Large intestine (tissue), 12 donors: Measurements from ENCODE around the gene DHFR. TPM values are rescaled to one million over a fixed set of nuclear protein-coding genes. Genes with fewer than 3 reads are reported as not detected.
A peak's percentile ranks its signal among the peaks of the same experiment; 100 is the strongest.

Experiments used
- DNase-seq, 2 donors: peaks; one replicate each; pipeline versions ENCODE4 v3.0.0 to v3.0.0-alpha.2; 2013
- H3K27ac ChIP-seq: one replicate; pipeline ENCODE4 v1.5.1; 2013; ENCODE audit warnings: low read length
- H3K27me3 ChIP-seq: 2 replicates; pipeline ENCODE4 v1.6.1; 2013; ENCODE audit warnings: low read length; ENCODE audit not compliant: control insufficient read depth, insufficient read depth
- H3K36me3 ChIP-seq: 2 replicates; pipeline ENCODE4 v1.6.1; 2013; ENCODE audit warnings: low read length; ENCODE audit not compliant: control insufficient read depth, insufficient read depth
- H3K4me1 ChIP-seq: one replicate; pipeline ENCODE4 v1.6.1; 2013; ENCODE audit warnings: low read length; ENCODE audit not compliant: control insufficient read depth, insufficient read depth
- H3K4me3 ChIP-seq: one replicate; pipeline ENCODE4 v1.5.1; 2013; ENCODE audit warnings: low read length
- H3K9me3 ChIP-seq: one replicate; pipeline ENCODE4 v1.6.1; 2013; ENCODE audit warnings: mild to moderate bottlenecking, low read depth, low read length, moderate library complexity; ENCODE audit not compliant: control insufficient read depth
- WGBS: methylation state at CpG from one replicate; pipeline ENCODE4 v1.1.5; 2013; ENCODE audit warnings: low lambda C conversion rate; ENCODE audit not compliant: insufficient coverage; 5-methylcytosine and 5-hydroxymethylcytosine counted together
- long read RNA-seq, 11 donors: transcript quantifications; one replicate each; lab custom pipeline, GENCODE V29; 2026
- polyA plus RNA-seq: library from polyadenylated mRNA; unstranded; fragments of 120-200 nt; gene quantifications from one replicate; pipeline ENCODE4 v1.2.1, GENCODE V29; 2013

Gene DHFR
- 50.7 TPM for polyA plus RNA-seq
- long read RNA-seq, donor 1, transcript DHFR-201 (6 exons, 3,917 nt): major isoform, 7 of 10 reads
- long read RNA-seq, donor 1, partial matches to known transcripts: 0 of 10 reads
- long read RNA-seq, donor 1, other reads (novel, unspliced or antisense): 0 of 10 reads
- long read RNA-seq, donor 2, transcript DHFR-204 (5 exons, 545 nt): minor isoform, 6 of 45 reads
- long read RNA-seq, donor 2, transcript DHFR-201 (6 exons, 3,917 nt): major isoform, 16 of 45 reads
- long read RNA-seq, donor 2, partial matches to known transcripts: 23 of 45 reads
- long read RNA-seq, donor 2, other reads (novel, unspliced or antisense): 0 of 45 reads
- long read RNA-seq, donor 3, transcript DHFR-201 (6 exons, 3,917 nt): major isoform, 28 of 29 reads
- long read RNA-seq, donor 3, partial matches to known transcripts: 0 of 29 reads
- long read RNA-seq, donor 3, other reads (novel, unspliced or antisense): 0 of 29 reads
- long read RNA-seq, donor 4, partial matches to known transcripts: 0 of 3 reads
- long read RNA-seq, donor 4, other reads (novel, unspliced or antisense): 0 of 3 reads
- long read RNA-seq, donor 5, transcript DHFR-201 (6 exons, 3,917 nt): major isoform, 13 of 15 reads
- long read RNA-seq, donor 5, partial matches to known transcripts: 0 of 15 reads
- long read RNA-seq, donor 5, other reads (novel, unspliced or antisense): 0 of 15 reads
- long read RNA-seq, donor 6, transcript DHFR-201 (6 exons, 3,917 nt): major isoform, 13 of 13 reads
- long read RNA-seq, donor 6, partial matches to known transcripts: 0 of 13 reads
- long read RNA-seq, donor 6, other reads (novel, unspliced or antisense): 0 of 13 reads
- long read RNA-seq, donor 7, transcript DHFR-201 (6 exons, 3,917 nt): major isoform, 6 of 6 reads
- long read RNA-seq, donor 7, partial matches to known transcripts: 0 of 6 reads
- long read RNA-seq, donor 7, other reads (novel, unspliced or antisense): 0 of 6 reads
- long read RNA-seq, donor 8, transcript DHFR-201 (6 exons, 3,917 nt): major isoform, 29 of 78 reads
- long read RNA-seq, donor 8, partial matches to known transcripts: 48 of 78 reads
- long read RNA-seq, donor 8, other reads (novel, unspliced or antisense): 0 of 78 reads
- long read RNA-seq, donor 9, transcript DHFR-201 (6 exons, 3,917 nt): major isoform, 8 of 11 reads
- long read RNA-seq, donor 9, partial matches to known transcripts: 0 of 11 reads
- long read RNA-seq, donor 9, other reads (novel, unspliced or antisense): 0 of 11 reads
- long read RNA-seq, donor 10, transcript DHFR-201 (6 exons, 3,917 nt): major isoform, 15 of 19 reads
- long read RNA-seq, donor 10, partial matches to known transcripts: 0 of 19 reads
- long read RNA-seq, donor 10, other reads (novel, unspliced or antisense): 0 of 19 reads
- long read RNA-seq, donor 11, transcript DHFR-201 (6 exons, 3,917 nt): major isoform, 11 of 13 reads
- long read RNA-seq, donor 11, partial matches to known transcripts: 0 of 13 reads
- long read RNA-seq, donor 11, other reads (novel, unspliced or antisense): 0 of 13 reads

DNA sequence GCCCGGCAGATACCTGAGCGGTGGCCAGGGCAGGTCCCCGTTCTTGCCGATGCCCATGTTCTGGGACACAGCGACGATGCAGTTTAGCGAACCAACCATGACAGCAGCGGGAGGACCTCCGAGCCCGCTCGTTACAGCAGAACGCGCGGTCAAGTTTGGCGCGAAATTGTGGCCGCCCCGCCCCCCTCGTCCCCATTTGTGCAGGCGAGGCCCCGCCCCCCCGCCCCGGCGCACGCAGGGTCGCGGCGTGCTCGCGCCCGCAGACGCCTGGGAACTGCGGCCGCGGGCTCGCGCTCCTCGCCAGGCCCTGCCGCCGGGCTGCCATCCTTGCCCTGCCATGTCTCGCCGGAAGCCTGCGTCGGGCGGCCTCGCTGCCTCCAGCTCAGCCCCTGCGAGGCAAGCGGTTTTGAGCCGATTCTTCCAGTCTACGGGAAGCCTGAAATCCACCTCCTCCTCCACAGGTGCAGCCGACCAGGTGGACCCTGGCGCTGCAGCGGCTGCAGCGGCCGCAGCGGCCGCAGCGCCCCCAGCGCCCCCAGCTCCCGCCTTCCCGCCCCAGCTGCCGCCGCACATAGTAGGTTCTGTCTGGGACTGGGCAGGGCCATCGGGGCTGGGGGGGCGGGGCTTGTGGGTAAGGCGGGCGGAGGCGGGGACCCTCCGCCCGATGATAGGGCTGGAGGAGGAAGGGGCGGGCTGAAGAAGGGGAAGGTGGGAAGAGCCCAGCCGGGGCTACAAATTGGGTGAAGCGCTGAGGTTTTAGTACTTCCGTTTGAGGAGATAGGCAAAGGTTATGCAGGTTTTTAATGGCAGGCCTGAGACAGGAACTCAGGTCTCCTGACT is at the start of gene DHFR, which contains the start of gene MSH3:
TSS of gene DHFR (minus strand) at position 593 of the 840 bp plus-strand sequence. CDS start at position 99, 494 bp downstream.
TSS of gene MSH3 (plus strand) at position 262 of the 840 bp plus-strand sequence. CDS start at position 338, 76 bp downstream.
- no CpG with 5 or more reads among the region's 74 CpGs for WGBS
- peaks cover 2% of the 10 kb centered on the region for H3K4me1 ChIP-seq
- H3K4me3 ChIP-seq: peak within 1 kb of the TSS; percentile 67
- peaks cover 25% of the 10 kb centered on the region for H3K36me3 ChIP-seq
- DNase-seq: peak; percentile 87 to 95
- H3K9me3 ChIP-seq: no peaks in the 10 kb centered on the region
- H3K27ac ChIP-seq: peak within 1 kb of the TSS; percentile 90
- H3K27me3 ChIP-seq: no peaks in the 10 kb centered on the region

DNA sequence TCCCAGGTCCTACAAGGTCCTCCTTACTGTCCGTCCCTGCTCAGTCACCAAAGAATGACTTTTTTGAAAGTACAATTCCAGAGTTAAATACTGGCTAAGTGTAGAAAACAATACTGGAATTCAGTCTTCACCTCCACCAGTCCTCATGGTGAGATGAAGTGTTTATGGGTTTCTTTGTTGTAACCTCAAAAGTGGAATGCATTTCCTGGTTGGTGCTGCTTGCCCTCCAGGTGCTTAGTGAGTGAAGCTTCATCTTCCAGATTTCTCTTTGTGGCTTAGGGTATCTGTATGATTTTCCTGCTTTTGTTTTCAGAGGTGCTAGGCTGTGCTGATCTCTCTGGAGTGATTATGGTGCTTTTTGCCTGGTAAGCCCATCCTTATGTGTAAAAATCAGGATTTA is 49.4 kb upstream of the DHFR start:
- Histone ChIP-seq H3K27me3 (no peaks in the 10 kb centered on the region), H3K36me3 (peaks cover 19% of the 10 kb centered on the region), H3K4me3 (no peak overlapping the region), H3K27ac (no peak overlapping the region), H3K4me1 (no peaks in the 10 kb centered on the region), H3K9me3 (no peaks in the 10 kb centered on the region)
- WGBS: no CpG with 5 or more reads among the region's 1 CpG
- DNase-seq: no peak

DNA sequence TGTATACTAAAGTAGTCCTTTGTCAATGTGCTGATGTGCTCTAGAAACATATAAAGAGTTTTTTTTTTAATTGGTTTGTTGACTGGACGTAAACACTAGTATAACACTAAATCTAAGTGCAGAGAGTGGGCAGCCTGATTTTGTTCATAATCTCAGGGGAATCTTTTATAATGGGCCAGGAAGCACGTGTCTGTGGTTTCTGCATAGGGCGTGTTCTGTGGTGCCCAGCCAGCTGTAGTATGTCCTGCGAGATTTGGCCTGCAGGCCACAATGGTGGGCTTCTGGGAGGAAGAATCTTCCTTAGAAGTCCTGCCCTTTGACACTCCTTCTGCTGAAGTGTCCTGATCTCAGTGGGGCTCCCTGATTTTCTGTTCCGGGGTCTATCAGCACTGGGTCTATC is 49.0 kb upstream of the DHFR start:
- DNase-seq: no peak
- H3K36me3 ChIP-seq: peaks cover 19% of the 10 kb centered on the region
- no peak overlapping the region for H3K27ac ChIP-seq
- no peak overlapping the region for H3K4me3 ChIP-seq
- no peaks in the 10 kb centered on the region for H3K4me1 ChIP-seq
- WGBS: no CpG with 5 or more reads among the region's 5 CpGs
- H3K27me3 ChIP-seq: no peaks in the 10 kb centered on the region
- no peaks in the 10 kb centered on the region for H3K9me3 ChIP-seq

DNA sequence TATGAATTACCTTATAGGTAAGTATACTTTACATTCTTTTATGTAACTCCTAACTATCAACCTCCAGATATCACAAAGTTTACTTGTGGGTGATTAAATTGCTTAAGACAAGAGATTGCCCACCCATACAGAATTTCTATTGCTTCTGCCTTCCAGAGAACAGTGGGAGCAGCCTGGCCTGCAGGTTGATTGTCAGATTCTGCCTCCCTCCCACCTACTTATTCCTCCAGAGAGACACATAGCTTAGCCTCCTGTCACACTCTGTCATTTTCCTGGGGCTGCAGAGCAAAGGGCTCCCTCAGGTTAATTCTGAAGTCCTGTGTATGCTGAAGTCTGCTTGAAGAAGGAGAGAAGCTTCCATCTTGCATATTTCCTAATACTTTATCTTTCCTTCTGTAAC is 48.5 kb upstream of the DHFR start:
- no peak overlapping the region for H3K27ac ChIP-seq
- peaks cover 15% of the 10 kb centered on the region for H3K36me3 ChIP-seq
- no peak for DNase-seq
- no peaks in the 10 kb centered on the region for H3K27me3 ChIP-seq
- H3K4me1 ChIP-seq: no peaks in the 10 kb centered on the region
- H3K4me3 ChIP-seq: no peak overlapping the region
- H3K9me3 ChIP-seq: no peaks in the 10 kb centered on the region

DNA sequence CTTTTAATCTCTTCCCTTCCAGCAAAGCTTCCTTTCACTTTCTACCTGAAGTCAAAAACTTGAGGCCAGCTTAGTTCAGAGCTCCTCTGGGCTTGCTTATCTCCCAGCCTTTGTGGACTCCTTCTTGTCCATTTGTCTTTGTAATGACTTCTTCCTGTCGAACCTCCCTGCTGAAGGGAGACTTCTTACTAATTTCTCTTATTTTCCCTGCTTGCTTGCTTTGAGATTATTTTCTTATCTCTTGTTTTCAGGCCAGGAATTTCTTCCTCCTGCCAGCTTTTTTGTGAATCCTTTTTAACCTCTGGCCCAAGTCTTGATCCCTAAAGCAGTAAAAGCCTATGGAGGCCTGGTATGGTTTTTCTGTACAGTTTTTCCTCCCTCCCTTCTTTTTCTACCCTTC is 46.8 kb upstream of the DHFR start:
- H3K9me3 ChIP-seq: no peaks in the 10 kb centered on the region
- H3K36me3 ChIP-seq: peaks cover 19% of the 10 kb centered on the region
- no peaks in the 10 kb centered on the region for H3K27me3 ChIP-seq
- no peak overlapping the region for H3K27ac ChIP-seq
- 0% methylated on average over 1 of the region's 1 CpG for WGBS
- DNase-seq: no peak
- no peak overlapping the region for H3K4me3 ChIP-seq
- H3K4me1 ChIP-seq: peaks cover 3% of the 10 kb centered on the region

DNA sequence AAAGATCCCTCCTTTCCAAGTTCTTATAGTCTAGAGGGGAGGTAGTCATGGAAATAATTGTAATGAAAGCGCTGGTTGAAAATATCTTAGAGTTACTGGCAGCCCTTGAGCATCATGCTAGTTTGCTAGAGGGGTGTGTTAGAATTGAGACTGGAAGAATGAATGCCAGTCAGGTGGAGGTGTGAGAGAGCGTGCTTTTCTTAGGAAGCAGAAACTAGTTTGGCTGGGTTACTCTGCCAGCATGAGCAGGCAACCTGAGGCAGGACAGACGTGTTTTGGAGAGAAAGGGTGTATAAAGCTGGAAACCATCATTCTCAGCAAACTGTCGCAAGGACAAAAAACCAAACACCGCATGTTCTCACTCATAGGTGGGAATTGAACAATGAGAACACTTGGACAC is 43.6 kb upstream of the DHFR start:
- Histone ChIP-seq H3K4me3 (no peak overlapping the region), H3K4me1 (peaks cover 8% of the 10 kb centered on the region), H3K27me3 (no peaks in the 10 kb centered on the region), H3K27ac (no peak overlapping the region), H3K36me3 (peaks cover 12% of the 10 kb centered on the region), H3K9me3 (no peaks in the 10 kb centered on the region)
- DNase-seq: no peak
- WGBS: 100% methylated on average over 1 of the region's 5 CpGs

DNA sequence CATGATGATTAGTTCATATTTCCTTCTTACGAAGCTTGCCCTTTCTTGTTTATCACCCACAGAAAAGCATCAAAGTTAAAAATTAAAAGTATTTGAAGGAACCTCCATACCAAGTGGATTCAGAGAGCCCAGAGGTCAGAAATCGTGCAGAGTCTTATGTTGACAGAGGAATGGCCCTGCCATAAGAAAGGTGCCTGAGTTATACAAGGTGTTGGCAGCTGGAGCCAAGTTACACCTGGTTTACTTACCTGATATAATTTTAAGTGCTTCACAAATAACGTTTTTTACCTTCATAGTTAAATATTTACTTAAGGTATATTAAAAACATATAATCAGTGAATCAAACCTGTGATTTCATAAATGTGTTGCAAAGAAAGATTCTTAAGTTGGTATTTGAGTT is 42.3 kb upstream of the DHFR start:
- H3K4me1 ChIP-seq: peaks cover 8% of the 10 kb centered on the region
- no peak overlapping the region for H3K27ac ChIP-seq
- DNase-seq: peak in 1 of 2 donors; percentile 36
- H3K4me3 ChIP-seq: no peak overlapping the region
- no peaks in the 10 kb centered on the region for H3K9me3 ChIP-seq
- peaks cover 8% of the 10 kb centered on the region for H3K36me3 ChIP-seq
- H3K27me3 ChIP-seq: no peaks in the 10 kb centered on the region
- 51% methylated on average over 2 of the region's 3 CpGs for WGBS

DNA sequence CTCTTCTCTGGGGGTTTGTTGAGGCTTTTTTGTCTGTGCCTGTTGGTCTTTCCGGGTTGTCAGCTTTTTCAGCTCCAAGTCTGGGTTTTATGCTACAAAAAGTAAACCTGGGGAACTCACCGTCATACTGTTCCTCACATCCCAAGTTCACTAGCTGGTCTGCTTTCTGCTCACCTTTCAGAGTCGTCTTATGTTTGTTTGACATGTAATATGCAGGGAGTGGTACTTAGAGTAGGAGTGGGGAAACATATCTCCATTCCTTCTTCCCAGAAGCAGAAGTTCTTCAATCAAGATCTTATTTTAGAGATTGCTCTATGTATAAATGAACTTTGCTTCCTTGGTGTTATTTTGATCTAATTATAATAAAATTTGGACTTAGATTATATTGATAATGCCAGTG is 41.7 kb upstream of the DHFR start:
- DNase-seq: no peak
- Histone ChIP-seq H3K27me3 (no peaks in the 10 kb centered on the region), H3K4me3 (no peak overlapping the region), H3K27ac (no peak overlapping the region), H3K9me3 (no peaks in the 10 kb centered on the region), H3K36me3 (peaks cover 7% of the 10 kb centered on the region), H3K4me1 (peaks cover 8% of the 10 kb centered on the region)
- WGBS: no CpG with 5 or more reads among the region's 3 CpGs

DNA sequence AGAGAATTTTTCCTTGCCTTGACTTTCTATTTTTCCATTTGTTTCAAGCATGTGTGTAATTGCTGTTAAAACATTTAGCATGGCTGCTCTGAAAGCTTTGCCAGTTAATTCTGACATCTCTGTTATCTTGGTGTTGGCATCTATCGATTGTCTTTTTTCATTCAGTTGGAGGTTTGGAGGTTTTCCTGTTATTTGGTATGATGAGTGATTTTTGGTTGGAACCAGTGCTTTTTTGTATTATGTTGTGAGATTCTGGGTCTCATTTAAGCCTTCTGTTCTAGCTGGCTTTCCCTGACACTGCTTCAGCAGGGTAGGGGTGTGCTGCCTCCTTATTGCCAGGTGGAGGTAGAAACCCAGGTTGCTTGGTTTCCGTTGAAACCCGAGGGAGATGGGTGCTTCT is 40.9 kb upstream of the DHFR start:
- DNase-seq: no peak
- Histone ChIP-seq H3K27me3 (no peaks in the 10 kb centered on the region), H3K36me3 (peaks cover 4% of the 10 kb centered on the region), H3K4me3 (no peak overlapping the region), H3K27ac (no peak overlapping the region), H3K9me3 (no peaks in the 10 kb centered on the region), H3K4me1 (peaks cover 8% of the 10 kb centered on the region)
- no CpG with 5 or more reads among the region's 3 CpGs for WGBS
